HFF-Myc (cell line): ENCODE measurements around the gene UPK3A.
"Not testable (repeated sequence)": the region's sequence is repeated elsewhere in the genome, so short reads cannot be mapped to it uniquely, and the experiment has no call there.

Source experiments
- DNase-seq: peaks from one replicate; pipeline ENCODE4 v3.0.0-alpha.2; 2011; ENCODE audit warnings: low read depth; ENCODE audit errors: extremely low read depth
- H3K4me3 ChIP-seq: replicated peaks from 2 replicates; pipeline ENCODE4 v1.5.1; 2011; ENCODE audit warnings: low read depth, mild to moderate bottlenecking, control low read depth, low read length
- CTCF ChIP-seq: IDR thresholded peaks from 2 replicates; pipeline ENCODE4 v1.5.1; 2012; ENCODE audit warnings: mild to moderate bottlenecking, low read depth, low read length, control low read depth; ENCODE audit errors: missing control alignments

Gene UPK3A

GRCh38 chr22:45259754-45260394 lies 24.9 kb upstream of the UPK3A start:
- no peak for TF ChIP-seq CTCF
- H3K4me3 ChIP-seq, result no peak overlapping the region
- DNase-seq, result no peak

- H3K4me3 ChIP-seq, DNase-seq: not testable (repeated sequence)
Observed at GRCh38 chr22:45260395-45260759, 24.4 kb upstream of the UPK3A start.

GRCh38 chr22:45261407-45262088 lies 23.2 kb upstream of the UPK3A start:
- no peak for DNase-seq
- TF ChIP-seq CTCF, result no peak
- H3K4me3 ChIP-seq, result no peak overlapping the region

- DNase-seq, result no peak
- H3K4me3 ChIP-seq, result no peak overlapping the region
- TF ChIP-seq CTCF, result no peak
Observed at GRCh38 chr22:45262195-45262930, 22.4 kb upstream of the UPK3A start.

GRCh38 chr22:45262931-45263462 lies 21.8 kb upstream of the UPK3A start:
- no peak for DNase-seq
- H3K4me3 ChIP-seq, result no peak overlapping the region
- TF ChIP-seq CTCF, result no peak

GRCh38 chr22:45263463-45264269 lies 21.1 kb upstream of the UPK3A start:
- no peak overlapping the region for H3K4me3 ChIP-seq
- DNase-seq, result peak; percentile 63
- TF ChIP-seq CTCF, result peak; percentile 84

GRCh38 chr22:45265535-45265934 lies 19.2 kb upstream of the UPK3A start:
- TF ChIP-seq CTCF, result no peak
- H3K4me3 ChIP-seq, result no peak overlapping the region
- no peak for DNase-seq
